GM18517 (cell line): Measurements from ENCODE around the gene FBP1.
"Not testable (repeated sequence)": the region's sequence is repeated elsewhere in the genome, so short reads cannot be mapped to it uniquely, and the experiment has no call there.

ENCODE experiments used
- ATAC-seq: cut with Tn5 transposase; IDR thresholded peaks from one replicate; pipeline ENCODE4 v1.9.1; 2021; ENCODE audit warnings: mild to moderate bottlenecking, moderate library complexity; ENCODE audit not compliant: unreplicated experiment

Gene FBP1

GRCh38 chr9:94586316-94586715, 53.0 kb downstream of the FBP1 start:
- no peak for ATAC-seq

- ATAC-seq = no peak
Measured at GRCh38 chr9:94584555-94584954, 54.8 kb downstream of the FBP1 start.

GRCh38 chr9:94581728-94582127, 57.6 kb downstream of the FBP1 start:
- no peak for ATAC-seq

GRCh38 chr9:94577571-94577970, 61.7 kb downstream of the FBP1 start:
- ATAC-seq = no peak

GRCh38 chr9:94577036-94577435, 62.3 kb downstream of the FBP1 start:
- no peak for ATAC-seq

GRCh38 chr9:94576131-94576530, 63.2 kb downstream of the FBP1 start:
- ATAC-seq = no peak

- no peak for ATAC-seq
Measured at GRCh38 chr9:94568972-94569712, 70.2 kb downstream of the FBP1 start.

- ATAC-seq = no peak
Measured at GRCh38 chr9:94568250-94568889, 70.9 kb downstream of the FBP1 start.

- no peak for ATAC-seq
Measured at GRCh38 chr9:94567271-94567670, 72.0 kb downstream of the FBP1 start.

GRCh38 chr9:94566550-94566949, 72.8 kb downstream of the FBP1 start:
- ATAC-seq = no peak

- ATAC-seq = not testable (repeated sequence)
Measured at GRCh38 chr9:94564279-94564678, 75.0 kb downstream of the FBP1 start.

GRCh38 chr9:94563548-94563947, 75.8 kb downstream of the FBP1 start:
- no peak for ATAC-seq

GRCh38 chr9:94560237-94560636, 79.1 kb downstream of the FBP1 start:
- no peak for ATAC-seq

GRCh38 chr9:94557376-94557775, 81.9 kb downstream of the FBP1 start:
- ATAC-seq = no peak

GRCh38 chr9:94554439-94555331, 84.6 kb downstream of the FBP1 start, which contains the start of gene PCAT7:
PCAT7 (plus strand) TSS chr9:94555083.
- no peak for ATAC-seq

GRCh38 chr9:94554078-94554438, 85.3 kb downstream of the FBP1 start:
- ATAC-seq = no peak
